ENCODE results near the gene FAM20A.

Gene FAM20A

GRCh38 chr17:68542698-68543463 is 58.3 kb downstream of the FAM20A start:
- TF ChIP-seq CTCF (IDR thresholded peaks at IDR 0.05; ENCODE audit: control insufficient read depth, extremely low read depth, insufficient read depth) = no peak
- H3K4me3 ChIP-seq (ENCODE audit: low read depth, low read length) = no peak overlapping the region
- DNase-seq (ENCODE audit: low read depth) = no peak

- no peak for TF ChIP-seq CTCF (IDR thresholded peaks at IDR 0.05; ENCODE audit: control insufficient read depth, extremely low read depth, insufficient read depth)
- no peak for DNase-seq (ENCODE audit: low read depth)
- no peak overlapping the region for H3K4me3 ChIP-seq (ENCODE audit: low read depth, low read length)
Measured at GRCh38 chr17:68541816-68542215, 59.4 kb downstream of the FAM20A start.

- TF ChIP-seq CTCF (IDR thresholded peaks at IDR 0.05; ENCODE audit: control insufficient read depth, extremely low read depth, insufficient read depth) = no peak
- no peak for DNase-seq (ENCODE audit: low read depth)
- H3K4me3 ChIP-seq (ENCODE audit: low read depth, low read length) = no peak overlapping the region
Measured at GRCh38 chr17:68540981-68541380, 60.2 kb downstream of the FAM20A start.

GRCh38 chr17:68539548-68540467 is 61.4 kb downstream of the FAM20A start:
- TF ChIP-seq CTCF (IDR thresholded peaks at IDR 0.05; ENCODE audit: control insufficient read depth, extremely low read depth, insufficient read depth) = peak; percentile 65
- H3K4me3 ChIP-seq (ENCODE audit: low read depth, low read length) = no peak overlapping the region
- DNase-seq (ENCODE audit: low read depth) = peak; percentile 45

GRCh38 chr17:68535922-68536321 is 65.2 kb downstream of the FAM20A start:
- no peak for DNase-seq (ENCODE audit: low read depth)
- no peak for TF ChIP-seq CTCF (IDR thresholded peaks at IDR 0.05; ENCODE audit: control insufficient read depth, extremely low read depth, insufficient read depth)
- no peak overlapping the region for H3K4me3 ChIP-seq (ENCODE audit: low read depth, low read length)

GRCh38 chr17:68534695-68535088 is 66.5 kb downstream of the FAM20A start:
- no peak for DNase-seq (ENCODE audit: low read depth)
- no peak for TF ChIP-seq CTCF (IDR thresholded peaks at IDR 0.05; ENCODE audit: control insufficient read depth, extremely low read depth, insufficient read depth)
- H3K4me3 ChIP-seq (ENCODE audit: low read depth, low read length) = no peak overlapping the region

Measured in LNCaP clone FGC (cell line).